Mononuclear cell (primary cell): Measurements from ENCODE around the gene PEAK1. TPM values are rescaled to one million over a fixed set of nuclear protein-coding genes. Genes with fewer than 3 reads are reported as not detected.

Experiments used
- H3K27me3 ChIP-seq: 2 replicates; pipeline ENCODE4 v1.6.0; 2011; ENCODE audit warnings: low read length, control low read depth; ENCODE audit not compliant: insufficient read depth
- H3K4me1 ChIP-seq: 2 replicates; pipeline ENCODE4 v1.5.1; 2011; ENCODE audit warnings: mild to moderate bottlenecking, low read length, control low read depth; ENCODE audit not compliant: insufficient read depth
- H3K4me3 ChIP-seq: 2 replicates; pipeline ENCODE4 v1.5.1; 2011; ENCODE audit warnings: mild to moderate bottlenecking, low read length, moderate library complexity
- H3K9me3 ChIP-seq: 2 replicates; pipeline ENCODE4 v1.5.1; 2011; ENCODE audit warnings: low read depth, mild to moderate bottlenecking, control low read depth, low read length
- total RNA-seq: library from RNA; depleted of rRNA; stranded (reverse); fragments of >200 nt; gene quantifications from one replicate; pipeline ENCODE4 v1.2.3, GENCODE V29; 2012

The PEAK1 gene, protein sequence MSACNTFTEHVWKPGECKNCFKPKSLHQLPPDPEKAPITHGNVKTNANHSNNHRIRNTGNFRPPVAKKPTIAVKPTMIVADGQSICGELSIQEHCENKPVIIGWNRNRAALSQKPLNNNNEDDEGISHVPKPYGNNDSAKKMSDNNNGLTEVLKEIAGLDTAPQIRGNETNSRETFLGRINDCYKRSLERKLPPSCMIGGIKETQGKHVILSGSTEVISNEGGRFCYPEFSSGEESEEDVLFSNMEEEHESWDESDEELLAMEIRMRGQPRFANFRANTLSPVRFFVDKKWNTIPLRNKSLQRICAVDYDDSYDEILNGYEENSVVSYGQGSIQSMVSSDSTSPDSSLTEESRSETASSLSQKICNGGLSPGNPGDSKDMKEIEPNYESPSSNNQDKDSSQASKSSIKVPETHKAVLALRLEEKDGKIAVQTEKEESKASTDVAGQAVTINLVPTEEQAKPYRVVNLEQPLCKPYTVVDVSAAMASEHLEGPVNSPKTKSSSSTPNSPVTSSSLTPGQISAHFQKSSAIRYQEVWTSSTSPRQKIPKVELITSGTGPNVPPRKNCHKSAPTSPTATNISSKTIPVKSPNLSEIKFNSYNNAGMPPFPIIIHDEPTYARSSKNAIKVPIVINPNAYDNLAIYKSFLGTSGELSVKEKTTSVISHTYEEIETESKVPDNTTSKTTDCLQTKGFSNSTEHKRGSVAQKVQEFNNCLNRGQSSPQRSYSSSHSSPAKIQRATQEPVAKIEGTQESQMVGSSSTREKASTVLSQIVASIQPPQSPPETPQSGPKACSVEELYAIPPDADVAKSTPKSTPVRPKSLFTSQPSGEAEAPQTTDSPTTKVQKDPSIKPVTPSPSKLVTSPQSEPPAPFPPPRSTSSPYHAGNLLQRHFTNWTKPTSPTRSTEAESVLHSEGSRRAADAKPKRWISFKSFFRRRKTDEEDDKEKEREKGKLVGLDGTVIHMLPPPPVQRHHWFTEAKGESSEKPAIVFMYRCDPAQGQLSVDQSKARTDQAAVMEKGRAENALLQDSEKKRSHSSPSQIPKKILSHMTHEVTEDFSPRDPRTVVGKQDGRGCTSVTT (N-terminal part only)
- total RNA-seq = 10.8 TPM

DNA sequence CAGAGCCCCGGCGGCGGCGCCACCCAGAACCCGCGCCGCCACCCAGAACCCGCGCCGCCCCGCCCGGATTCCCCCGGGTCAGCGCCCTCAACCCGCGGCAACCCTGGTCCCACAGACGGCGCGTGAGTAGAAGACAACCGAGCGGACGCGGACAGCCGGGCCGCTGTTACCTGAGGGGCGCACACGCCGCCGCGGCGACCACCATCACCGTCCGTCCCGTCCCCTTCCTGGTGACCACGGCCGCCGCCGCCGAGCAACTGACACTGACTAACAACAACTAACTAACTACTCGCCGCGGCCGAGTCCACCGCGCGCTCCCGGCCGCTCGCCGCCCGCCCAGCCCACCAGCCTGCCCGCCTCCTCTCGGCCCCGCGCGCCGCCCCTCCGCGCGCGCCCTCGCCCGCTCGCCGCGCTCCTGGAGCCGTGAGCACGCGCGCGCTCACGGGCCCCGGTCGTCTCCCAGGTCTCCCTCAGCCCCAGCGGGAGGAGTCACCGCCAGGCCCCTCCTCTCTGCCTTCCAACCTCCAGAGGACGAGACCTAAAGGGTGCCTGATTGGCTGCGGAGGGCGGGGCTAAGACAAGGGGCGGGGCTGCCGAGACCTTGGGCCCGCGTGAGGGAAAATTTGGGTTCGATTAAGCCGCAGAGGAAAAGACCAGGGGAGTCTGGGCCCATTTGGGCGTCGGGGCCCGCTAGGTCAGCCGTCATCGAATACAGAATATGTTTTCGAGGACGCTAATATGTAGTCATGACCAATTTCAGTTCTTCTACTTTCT lies at the start of gene PEAK1:
Gene PEAK1 (minus strand): TSS at position 269 of the 774 bp plus-strand sequence. CDS start 238,178 bp downstream, outside the sequence.
- H3K27me3 ChIP-seq = no peaks in the 10 kb centered on the region
- H3K4me1 ChIP-seq = peaks cover 33% of the 10 kb centered on the region
- H3K4me3 ChIP-seq = peak within 1 kb of the TSS; percentile 94
- H3K9me3 ChIP-seq = no peaks in the 10 kb centered on the region

DNA sequence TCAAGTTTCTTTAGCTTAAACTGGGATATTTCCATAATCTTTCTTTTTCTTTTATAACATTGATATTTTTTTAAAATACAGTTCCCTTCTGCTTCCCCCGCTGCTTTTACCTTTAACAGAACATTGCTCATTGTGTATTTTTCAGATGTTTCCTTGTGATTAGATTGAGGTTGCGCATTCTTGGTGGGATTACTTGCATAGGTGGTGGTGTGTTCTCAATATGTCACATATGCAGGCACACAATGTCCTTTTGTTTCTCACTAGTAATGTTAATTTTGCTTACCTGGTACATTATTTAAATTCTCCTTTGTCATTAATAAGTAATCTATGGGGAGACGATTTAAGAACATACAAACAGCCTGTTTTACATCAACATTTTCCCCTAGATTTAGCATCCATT lies 49.0 kb upstream of the PEAK1 start:
- Histone ChIP-seq H3K9me3 (no peaks in the 10 kb centered on the region), H3K27me3 (no peaks in the 10 kb centered on the region), H3K4me1 (no peaks in the 10 kb centered on the region), H3K4me3 (no peak overlapping the region)

DNA sequence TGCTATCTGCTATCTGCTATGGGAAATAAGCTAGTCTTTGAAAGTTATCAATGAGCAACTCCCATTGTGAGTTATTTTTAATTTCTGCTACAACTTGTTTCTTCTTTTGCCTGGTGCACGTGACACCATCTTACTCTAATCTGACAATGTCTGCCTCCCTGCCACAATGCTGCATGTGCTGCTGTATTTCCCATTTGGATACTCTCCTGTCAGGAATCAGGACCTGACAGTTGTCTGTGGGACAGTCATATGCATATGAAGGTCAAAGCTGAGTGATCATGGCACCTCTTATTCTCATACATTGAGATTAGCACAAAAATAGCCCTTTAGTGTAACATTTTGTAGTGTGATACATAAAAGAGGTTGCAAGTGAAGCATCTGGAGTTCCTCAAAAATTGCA lies 46.6 kb upstream of the PEAK1 start:
- Histone ChIP-seq H3K27me3 (no peaks in the 10 kb centered on the region), H3K9me3 (no peaks in the 10 kb centered on the region), H3K4me3 (no peak overlapping the region), H3K4me1 (no peaks in the 10 kb centered on the region)

DNA sequence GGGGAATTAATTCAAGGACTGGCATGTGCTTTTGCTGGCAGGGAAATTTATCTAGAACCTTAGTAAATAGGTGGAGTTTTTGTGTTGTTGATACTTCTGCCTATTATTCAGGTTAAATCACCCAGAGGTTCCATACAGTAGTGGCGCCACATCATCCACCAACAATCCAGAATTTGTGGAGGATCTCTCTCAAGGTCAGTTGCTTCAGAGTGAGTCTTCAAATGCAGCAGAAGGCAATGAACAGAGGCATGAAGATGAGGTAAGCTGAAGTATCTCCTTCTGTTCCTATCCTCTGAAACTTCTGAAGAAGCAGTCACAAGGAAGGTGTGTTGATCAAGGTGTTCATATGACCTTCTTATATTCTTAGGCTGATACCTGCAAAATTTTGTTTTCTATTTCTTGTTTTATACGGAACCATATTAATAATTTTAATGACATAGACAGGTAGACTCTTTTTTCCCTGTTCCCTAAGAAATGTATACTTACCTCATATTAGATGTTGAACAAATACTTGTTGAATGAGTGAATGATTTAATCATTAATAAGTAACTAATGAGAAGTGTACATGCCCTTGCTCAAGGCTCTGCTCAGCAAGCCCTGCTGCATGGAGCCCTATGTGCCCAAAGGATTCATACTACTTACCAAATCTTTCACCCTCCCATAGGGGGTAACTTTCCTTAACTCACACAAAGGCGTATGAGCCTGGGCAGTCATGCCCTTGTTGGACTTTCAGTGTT lies 44.4 kb upstream of the PEAK1 start:
- H3K27me3 ChIP-seq = no peaks in the 10 kb centered on the region
- H3K9me3 ChIP-seq = no peaks in the 10 kb centered on the region
- H3K4me3 ChIP-seq = no peak overlapping the region
- no peaks in the 10 kb centered on the region for H3K4me1 ChIP-seq

DNA sequence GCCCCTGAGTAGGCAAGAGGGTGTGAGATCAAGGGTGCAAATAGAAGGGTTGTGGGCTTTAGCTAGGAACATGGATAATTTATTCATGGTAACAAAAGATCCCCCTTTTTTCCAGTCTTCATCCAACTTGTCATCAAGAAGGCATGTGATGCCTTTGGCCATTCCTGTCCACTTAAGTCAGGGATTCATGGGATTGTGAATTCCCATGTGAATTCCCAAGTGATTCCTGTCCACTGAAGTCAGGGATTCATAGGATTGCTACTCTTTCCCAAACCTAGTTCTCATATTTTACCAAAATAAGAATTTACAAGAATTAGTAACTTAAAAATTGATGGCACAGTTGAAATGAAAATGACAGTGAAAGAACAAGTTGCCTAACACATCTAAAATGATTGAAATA lies 41.6 kb upstream of the PEAK1 start:
- Histone ChIP-seq H3K4me3 (no peak overlapping the region), H3K27me3 (no peaks in the 10 kb centered on the region), H3K4me1 (peaks cover 4% of the 10 kb centered on the region), H3K9me3 (no peaks in the 10 kb centered on the region)

DNA sequence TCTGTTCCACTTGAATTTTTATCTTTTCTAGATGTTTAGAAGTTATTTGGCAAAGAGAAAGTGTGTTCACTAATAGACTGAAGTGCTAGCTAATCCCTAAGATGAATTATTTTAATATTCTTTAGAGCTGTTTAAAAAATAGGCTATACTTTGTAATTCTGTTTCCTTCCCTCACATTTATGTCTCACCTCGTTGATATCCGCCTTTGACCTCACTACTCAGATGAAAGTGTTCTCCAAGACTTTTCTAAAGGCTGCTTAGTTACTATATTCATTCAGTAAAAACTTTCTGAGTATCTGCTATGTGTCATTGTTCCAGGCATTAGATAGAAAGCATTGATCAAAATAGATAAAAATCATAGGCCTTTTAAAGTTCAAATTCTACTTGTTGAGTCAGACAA lies 39.1 kb upstream of the PEAK1 start:
- Histone ChIP-seq H3K9me3 (no peaks in the 10 kb centered on the region), H3K4me3 (no peak overlapping the region), H3K27me3 (no peaks in the 10 kb centered on the region), H3K4me1 (peaks cover 4% of the 10 kb centered on the region)

DNA sequence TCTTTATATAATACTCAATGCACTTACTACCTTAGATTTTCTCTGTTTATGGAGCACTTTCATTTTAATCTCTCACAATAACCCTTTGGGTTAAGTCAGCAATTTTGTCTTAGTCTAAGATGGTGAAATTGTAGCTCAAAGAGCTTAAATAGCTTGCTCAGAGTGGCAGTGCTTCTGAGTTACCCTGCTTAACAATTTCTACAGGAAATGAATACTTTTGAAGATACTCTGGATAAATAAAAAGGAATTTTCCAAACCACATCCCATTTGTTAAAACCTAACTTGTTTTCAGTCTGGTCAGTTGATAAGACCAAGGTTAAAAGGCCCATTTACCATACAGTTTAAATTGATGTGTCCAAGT lies 38.0 kb upstream of the PEAK1 start:
- Histone ChIP-seq H3K4me1 (peaks cover 4% of the 10 kb centered on the region), H3K9me3 (no peaks in the 10 kb centered on the region), H3K27me3 (no peaks in the 10 kb centered on the region), H3K4me3 (no peak overlapping the region)

DNA sequence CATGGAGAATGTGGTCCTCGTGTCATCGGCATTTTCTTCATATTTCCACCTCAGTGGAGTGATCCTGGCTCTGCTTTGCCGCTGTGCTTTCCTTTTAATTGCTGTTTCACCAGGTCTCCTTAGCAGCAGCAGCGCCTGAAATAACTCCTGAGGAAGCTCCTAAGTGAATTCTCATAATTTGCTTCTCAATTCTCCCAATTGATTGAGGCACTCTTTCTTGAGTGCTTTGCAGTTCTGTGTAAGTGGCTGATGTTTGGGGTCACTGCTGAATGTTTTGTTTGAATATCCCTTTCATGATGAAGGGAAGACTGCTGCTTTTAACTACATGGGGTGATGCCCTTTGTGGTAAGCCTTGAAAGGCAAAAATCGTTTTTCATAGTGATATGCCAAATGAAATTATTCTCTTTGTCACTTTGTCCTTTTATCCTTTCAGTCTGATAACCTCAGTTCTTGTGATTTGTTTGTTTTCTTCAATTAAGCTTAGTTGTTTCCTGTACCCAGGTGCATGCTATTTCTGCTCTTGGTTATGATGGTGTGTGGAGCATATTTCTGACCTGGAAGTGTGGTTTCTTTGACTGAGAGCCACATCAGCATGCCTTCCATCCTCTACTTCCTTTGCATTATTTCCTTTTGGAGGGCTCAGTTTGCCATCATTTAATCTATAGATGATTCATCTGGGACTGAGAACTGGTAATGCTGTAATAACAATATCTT lies 37.4 kb upstream of the PEAK1 start:
- Histone ChIP-seq H3K9me3 (no peaks in the 10 kb centered on the region), H3K4me1 (peaks cover 4% of the 10 kb centered on the region), H3K4me3 (no peak overlapping the region), H3K27me3 (no peaks in the 10 kb centered on the region)

DNA sequence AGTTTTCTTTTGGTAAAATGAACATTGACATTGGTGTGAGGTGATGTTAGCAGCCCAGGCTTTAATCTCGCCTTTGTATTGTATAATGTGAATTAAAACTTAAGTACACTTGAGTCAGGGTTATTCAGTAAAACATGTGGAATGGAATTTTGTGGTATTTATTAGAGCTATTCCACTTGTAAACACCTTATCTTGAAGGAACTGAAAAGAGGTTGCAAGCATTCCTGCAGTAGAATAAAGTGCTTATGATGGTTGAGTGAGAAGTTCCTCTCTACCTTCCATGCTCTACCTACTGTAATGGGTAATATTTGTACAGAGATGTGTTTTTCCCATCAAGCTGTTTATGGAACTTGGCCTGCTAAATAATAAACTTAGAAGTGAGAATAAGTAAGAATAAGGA lies 36.8 kb upstream of the PEAK1 start:
- Histone ChIP-seq H3K4me1 (peaks cover 4% of the 10 kb centered on the region), H3K9me3 (no peaks in the 10 kb centered on the region), H3K27me3 (no peaks in the 10 kb centered on the region), H3K4me3 (no peak overlapping the region)

DNA sequence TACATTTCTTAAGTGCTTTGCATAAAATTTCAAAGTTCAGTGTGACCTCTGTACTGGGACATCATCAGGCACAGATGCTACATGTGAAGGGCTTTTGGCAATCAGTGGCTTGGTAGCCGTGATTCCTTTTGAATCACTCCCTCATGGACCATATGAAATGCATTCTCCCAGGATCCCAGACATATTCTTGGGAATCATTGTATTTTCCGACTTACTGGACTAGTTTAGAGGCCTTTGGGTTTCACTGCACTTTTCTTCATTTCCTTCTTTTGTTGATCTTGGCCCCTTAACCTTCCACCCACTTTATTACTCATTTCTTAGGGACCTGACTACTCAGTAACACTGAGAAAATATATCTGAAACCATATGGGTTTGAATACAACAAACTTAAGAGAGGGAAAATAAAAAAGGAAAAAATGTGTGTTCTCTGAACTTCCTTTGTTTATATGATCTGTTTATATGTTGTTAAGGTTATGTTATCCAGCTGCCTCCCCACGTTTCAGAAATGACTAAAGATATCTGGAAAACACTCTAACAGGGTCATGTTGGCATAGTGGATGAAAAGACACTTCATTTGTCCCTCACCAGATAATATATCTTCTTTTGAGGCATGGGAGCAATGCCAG lies 35.9 kb upstream of the PEAK1 start:
- Histone ChIP-seq H3K27me3 (no peaks in the 10 kb centered on the region), H3K9me3 (no peaks in the 10 kb centered on the region), H3K4me1 (peaks cover 4% of the 10 kb centered on the region), H3K4me3 (no peak overlapping the region)

DNA sequence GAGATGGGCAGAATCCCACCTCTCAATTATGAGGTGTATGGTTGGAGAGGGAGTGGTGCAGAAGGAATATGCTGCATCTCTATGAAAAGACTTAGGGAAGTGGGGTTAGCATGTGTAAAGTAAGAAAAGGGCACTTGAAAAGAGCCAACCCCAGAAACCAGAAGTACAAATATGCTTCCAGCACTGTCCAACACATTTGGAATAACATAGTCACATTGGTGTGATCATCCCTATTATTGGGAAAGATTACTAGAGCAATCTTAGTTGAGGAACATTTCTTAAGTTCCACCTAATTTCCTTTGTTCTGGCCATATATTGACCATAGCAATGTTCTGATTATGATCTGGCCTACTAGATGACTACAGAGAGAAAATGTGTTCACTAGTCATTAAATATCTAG lies 35.0 kb upstream of the PEAK1 start:
- H3K9me3 ChIP-seq = no peaks in the 10 kb centered on the region
- H3K27me3 ChIP-seq = no peaks in the 10 kb centered on the region
- H3K4me1 ChIP-seq = peaks cover 4% of the 10 kb centered on the region

DNA sequence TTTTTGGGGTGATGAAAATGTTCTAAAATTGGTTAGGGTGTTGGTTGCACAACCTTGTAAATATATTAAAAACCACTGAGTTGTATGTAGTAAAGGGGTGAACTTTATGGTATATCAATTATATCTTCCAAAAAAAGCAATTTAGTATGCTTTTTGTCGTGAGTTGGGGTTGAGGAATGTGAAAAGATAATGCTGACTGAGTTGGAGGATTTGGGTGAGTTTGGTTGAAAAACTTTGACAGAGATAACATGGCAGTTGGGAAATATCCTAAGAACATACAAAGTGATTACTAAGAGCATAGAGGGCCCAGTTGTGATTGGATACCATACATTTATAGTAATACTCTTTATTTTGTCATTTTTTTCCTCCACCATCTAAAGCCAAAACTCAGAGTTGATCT lies 34.4 kb upstream of the PEAK1 start:
- H3K27me3 ChIP-seq = no peaks in the 10 kb centered on the region
- H3K9me3 ChIP-seq = no peaks in the 10 kb centered on the region
- no peak overlapping the region for H3K4me3 ChIP-seq
- H3K4me1 ChIP-seq = peaks cover 4% of the 10 kb centered on the region

More for the DNA sequence above, 35.0 kb upstream of the PEAK1 start:
- no peak overlapping the region for H3K4me3 ChIP-seq

DNA sequence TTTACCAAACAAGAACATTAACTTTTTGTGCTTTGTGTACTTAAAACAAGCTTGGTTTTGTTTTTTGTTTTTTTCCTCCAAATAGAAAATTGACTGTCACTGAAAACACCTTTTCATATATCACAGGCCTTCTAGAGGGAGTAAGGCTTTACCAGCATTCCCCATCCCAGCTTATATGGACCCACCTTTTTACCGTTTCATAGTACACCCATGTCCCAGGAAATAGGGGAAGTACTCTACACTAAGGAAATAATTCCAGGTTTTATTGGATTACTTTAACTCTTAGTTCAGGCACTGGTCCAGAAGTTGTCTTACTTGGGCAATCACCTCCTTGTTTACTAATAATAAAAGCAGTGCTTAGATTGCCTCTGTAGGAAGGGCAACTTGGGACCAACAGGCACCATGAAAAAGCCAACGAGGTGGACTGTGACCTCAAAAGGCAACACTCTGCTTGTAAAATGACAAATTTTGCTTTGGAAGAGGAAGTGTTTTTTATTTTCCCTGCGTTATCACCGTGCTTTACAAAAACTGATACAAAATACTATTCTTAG lies 27.0 kb upstream of the PEAK1 start:
- Histone ChIP-seq H3K4me1 (peaks cover 10% of the 10 kb centered on the region), H3K4me3 (no peak overlapping the region)

More for the DNA sequence above, 27.0 kb upstream of the PEAK1 start:
- no peaks in the 10 kb centered on the region for H3K27me3 ChIP-seq
- no peaks in the 10 kb centered on the region for H3K9me3 ChIP-seq
